ENCODE results near the gene ITGA8.

The ITGA8 gene

DNA sequence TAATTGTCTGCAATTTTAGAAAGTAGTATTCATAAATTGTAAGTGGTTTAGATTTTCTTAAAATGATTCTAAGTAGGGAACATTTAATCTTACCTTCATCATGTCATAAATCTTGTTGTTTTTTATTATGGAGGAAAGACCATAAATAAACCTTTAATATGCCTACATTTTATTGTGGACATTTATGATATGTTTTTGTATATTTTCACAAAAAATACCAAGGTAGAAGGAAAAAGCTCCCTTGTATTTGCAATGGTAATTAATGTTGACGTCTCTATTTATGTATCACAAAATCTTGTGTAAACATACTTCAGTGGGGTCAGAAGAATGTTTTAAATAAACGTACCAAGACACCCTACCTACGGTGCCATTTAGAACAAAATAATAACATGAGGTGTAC is 193.0 kb downstream of the ITGA8 start:
- no peak overlapping the region for H3K27ac ChIP-seq
- ChIA-PET CTCF (interaction anchor here (0.5 kb wide), 1 partner anchor 317 kb away, joined by 3 read pairs; no protein-coding TSS in a partner anchor), POLR2A (ENCODE audit: low non-redundant PET) (no interaction called here)
- DNase-seq (ENCODE audit: low spot score), result no peak
- TF ChIP-seq CTCF (conservative IDR thresholded peaks at IDR 0.05; ENCODE audit: low read depth), result no peak

GRCh38 chr10:15521328-15521903 is 198.3 kb downstream of the ITGA8 start:
- POLR2A ChIA-PET (ENCODE audit: low non-redundant PET), result no interaction called here
- CTCF ChIA-PET, result no interaction called here
- no peak for DNase-seq (ENCODE audit: low spot score)
- no peak for TF ChIP-seq CTCF (conservative IDR thresholded peaks at IDR 0.05; ENCODE audit: low read depth)
- no peak overlapping the region for H3K27ac ChIP-seq

GRCh38 chr10:15518250-15518649 is 201.5 kb downstream of the ITGA8 start:
- ChIA-PET POLR2A (ENCODE audit: low non-redundant PET) (no interaction called here), CTCF (no interaction called here)
- TF ChIP-seq CTCF (conservative IDR thresholded peaks at IDR 0.05; ENCODE audit: low read depth), result no peak
- no peak overlapping the region for H3K27ac ChIP-seq
- DNase-seq (ENCODE audit: low spot score), result peak; percentile 16

GRCh38 chr10:15516256-15517085 is 203.3 kb downstream of the ITGA8 start:
- CTCF ChIA-PET, result interaction anchor here (0.6 kb wide), 1 partner anchor 68 kb away, joined by 3 read pairs; no protein-coding TSS in a partner anchor
- no peak for DNase-seq (ENCODE audit: low spot score)
- TF ChIP-seq CTCF (conservative IDR thresholded peaks at IDR 0.05; ENCODE audit: low read depth), result no peak
- POLR2A ChIA-PET (ENCODE audit: low non-redundant PET), result no interaction called here
- no peak overlapping the region for H3K27ac ChIP-seq

GRCh38 chr10:15515202-15515601 is 204.5 kb downstream of the ITGA8 start:
- ChIA-PET POLR2A (ENCODE audit: low non-redundant PET) (no interaction called here), CTCF (interaction anchor here (0.6 kb wide), 1 partner anchor 916 kb away, joined by 3 read pairs; no protein-coding TSS in a partner anchor)
- no peak overlapping the region for H3K27ac ChIP-seq
- DNase-seq (ENCODE audit: low spot score), result no peak
- TF ChIP-seq CTCF (conservative IDR thresholded peaks at IDR 0.05; ENCODE audit: low read depth), result no peak

DNA sequence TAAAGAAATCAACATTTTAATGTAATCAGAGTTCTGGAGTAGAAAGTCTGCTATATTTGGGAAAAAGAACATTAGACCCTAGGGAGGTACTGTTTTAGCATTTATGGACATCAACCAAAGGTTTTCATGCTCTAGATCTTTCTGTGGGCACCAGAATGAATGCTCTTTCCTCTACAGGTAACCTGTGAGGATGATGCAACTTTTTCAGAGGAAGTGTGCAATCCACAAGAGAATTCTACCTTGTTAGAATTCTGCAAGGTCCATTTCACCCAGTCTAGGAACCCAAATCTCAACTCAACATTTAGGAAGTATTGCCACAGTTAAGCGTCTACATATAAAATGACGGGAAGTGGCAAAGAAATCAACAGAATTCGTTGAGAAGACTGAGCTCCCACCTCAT is 208.8 kb downstream of the ITGA8 start:
- no peak for DNase-seq (ENCODE audit: low spot score)
- CTCF ChIA-PET, result no interaction called here
- no peak for TF ChIP-seq CTCF (conservative IDR thresholded peaks at IDR 0.05; ENCODE audit: low read depth)
- POLR2A ChIA-PET (ENCODE audit: low non-redundant PET), result no interaction called here
- H3K27ac ChIP-seq, result no peak overlapping the region
